Inflammatory macrophage (primary cell): ENCODE data around the gene PERM1.
"Not testable (repeated sequence)": the region's sequence is repeated elsewhere in the genome, so short reads cannot be mapped to it uniquely, and the experiment has no call there.

Experiments used
- DNase-seq, 2 donors: peaks; one replicate each; pipeline ENCODE4 v3.0.0-alpha.2; 2020 to 2022

The PERM1 gene

GRCh38 chr1:997993-998744, 16.3 kb upstream of the PERM1 start:
- DNase-seq = no peak

GRCh38 chr1:997713-997992, 15.8 kb upstream of the PERM1 start:
- DNase-seq = no peak

- no peak for DNase-seq
Measured at GRCh38 chr1:996851-997712, 15.2 kb upstream of the PERM1 start.

- no peak for DNase-seq
Measured at GRCh38 chr1:995665-996633, 14.1 kb upstream of the PERM1 start.

GRCh38 chr1:994546-994945, 12.7 kb upstream of the PERM1 start:
- DNase-seq = not testable (repeated sequence)

GRCh38 chr1:993379-993995, 11.6 kb upstream of the PERM1 start:
- DNase-seq = no peak

- DNase-seq = no peak
Measured at GRCh38 chr1:992362-992761, 10.5 kb upstream of the PERM1 start.

- DNase-seq = no peak
Measured at GRCh38 chr1:991895-992294, 10.0 kb upstream of the PERM1 start.

- not testable (repeated sequence) for DNase-seq
Measured at GRCh38 chr1:991275-991674, 9.4 kb upstream of the PERM1 start.

- not testable (repeated sequence) for DNase-seq
Measured at GRCh38 chr1:988061-988460, 6.2 kb upstream of the PERM1 start.

GRCh38 chr1:985126-985525, 3.2 kb upstream of the PERM1 start:
- no peak for DNase-seq

- DNase-seq = no peak
Measured at GRCh38 chr1:984476-984814, 2.6 kb upstream of the PERM1 start.

GRCh38 chr1:983798-984475, 2.0 kb upstream of the PERM1 start:
- no peak for DNase-seq

- DNase-seq = no peak
Measured at GRCh38 chr1:982765-983436, 1.0 kb upstream of the PERM1 start.

- no peak for DNase-seq
Measured at GRCh38 chr1:981491-981954, 370 bp downstream of the PERM1 start.

- DNase-seq = no peak
Measured at GRCh38 chr1:980602-981395, 1.1 kb downstream of the PERM1 start.

GRCh38 chr1:980137-980571, 1.7 kb downstream of the PERM1 start:
- DNase-seq = no peak

- DNase-seq = no peak
Measured at GRCh38 chr1:979744-980072, 2.2 kb downstream of the PERM1 start.

- DNase-seq = no peak
Measured at GRCh38 chr1:978835-979743, 2.8 kb downstream of the PERM1 start.
